HL-60 (cell line): ENCODE measurements around the gene DLX1.

Experiments used
- DNase-seq, 2 experiments: peaks; one replicate each; pipeline ENCODE4 v3.0.0-alpha.2; 2010 to 2020; ENCODE audit warnings: low read depth in 1 of 2, low spot score in 1 of 2
- H3K27ac ChIP-seq: fragments of 250-450 bp; sonication (Bioruptor Pico); replicated peaks from 2 replicates; pipeline ENCODE4 v1.5.1; 2020; ENCODE audit warnings: mild to moderate bottlenecking, moderate library complexity
- H3K27me3 ChIP-seq: fragments of 250-450 bp; sonication (Bioruptor Pico); 2 replicates; pipeline ENCODE4 v1.5.1; 2021; ENCODE audit warnings: mild to moderate bottlenecking, moderate library complexity; ENCODE audit not compliant: insufficient read depth, poor library complexity, severe bottlenecking
- H3K4me3 ChIP-seq: replicated peaks from 2 replicates; pipeline ENCODE4 v1.5.1; 2011; ENCODE audit warnings: mild to moderate bottlenecking, control low read depth, low read length; ENCODE audit not compliant: insufficient read depth
- CTCF ChIP-seq: IDR thresholded peaks from one replicate; pipeline ENCODE4 v1.5.1; 2011; ENCODE audit warnings: low read length, control low read depth, inconsistent platforms; ENCODE audit not compliant: insufficient read depth
- GABPA ChIP-seq: IDR thresholded peaks from 2 replicates; pipeline ENCODE4 v1.6.1; 2012; ENCODE audit warnings: low read depth
- POLR2AphosphoS5 ChIP-seq: IDR thresholded peaks from 2 replicates; pipeline ENCODE4 v1.6.1; 2012; ENCODE audit warnings: low read depth
- REST ChIP-seq: IDR thresholded peaks from 2 replicates; pipeline ENCODE4 v1.6.1; 2012; ENCODE audit warnings: low read depth; ENCODE audit not compliant: insufficient replicate concordance
- SPI1 ChIP-seq: IDR thresholded peaks from 2 replicates; pipeline ENCODE4 v1.6.1; 2012; ENCODE audit warnings: low read depth, mild to moderate bottlenecking, borderline replicate concordance

DLX1 gene

GRCh38 chr2:172082944-172083627 is 2.2 kb upstream of the DLX1 start:
- H3K27ac ChIP-seq: no peak overlapping the region
- TF ChIP-seq SPI1 (no peak), POLR2AphosphoS5 (no peak), GABPA (no peak), CTCF (no peak), REST (no peak)
- no peak for DNase-seq
- no peak overlapping the region; the same call in 1 of the 2 replicates for H3K4me3 ChIP-seq
- peaks cover 64% of the 10 kb centered on the region for H3K27me3 ChIP-seq

- no peak overlapping the region for H3K27ac ChIP-seq
- TF ChIP-seq REST: no peak
- no peak for TF ChIP-seq SPI1
- TF ChIP-seq GABPA: no peak
- TF ChIP-seq POLR2AphosphoS5: no peak
- TF ChIP-seq CTCF: no peak
- peak overlapping the region; percentile 70 for H3K4me3 ChIP-seq
- DNase-seq: peak in 1 of 2 experiments; percentile 47
- H3K27me3 ChIP-seq: peaks cover 72% of the 10 kb centered on the region
These were observed 1.5 kb upstream of the DLX1 start for GRCh38 chr2:172083628-172084394.

GRCh38 chr2:172084395-172084644 is 987 bp upstream of the DLX1 start:
- no peak overlapping the region for H3K27ac ChIP-seq
- DNase-seq: no peak
- peak overlapping the region; percentile 70 for H3K4me3 ChIP-seq
- TF ChIP-seq REST: no peak
- no peak for TF ChIP-seq CTCF
- TF ChIP-seq GABPA: no peak
- TF ChIP-seq POLR2AphosphoS5: no peak
- no peak for TF ChIP-seq SPI1
- peaks cover 77% of the 10 kb centered on the region for H3K27me3 ChIP-seq
